ELF-1 (cell line): ENCODE data around the gene RNF123.
"Not testable (repeated sequence)": the region's sequence is repeated elsewhere in the genome, so short reads cannot be mapped to it uniquely, and the experiment has no call there.

Experiments
- DNase-seq: peaks from one replicate; pipeline ENCODE4 v3.0.0-alpha.2; 2016; ENCODE audit warnings: low read depth, low spot score

RNF123 gene

DNA sequence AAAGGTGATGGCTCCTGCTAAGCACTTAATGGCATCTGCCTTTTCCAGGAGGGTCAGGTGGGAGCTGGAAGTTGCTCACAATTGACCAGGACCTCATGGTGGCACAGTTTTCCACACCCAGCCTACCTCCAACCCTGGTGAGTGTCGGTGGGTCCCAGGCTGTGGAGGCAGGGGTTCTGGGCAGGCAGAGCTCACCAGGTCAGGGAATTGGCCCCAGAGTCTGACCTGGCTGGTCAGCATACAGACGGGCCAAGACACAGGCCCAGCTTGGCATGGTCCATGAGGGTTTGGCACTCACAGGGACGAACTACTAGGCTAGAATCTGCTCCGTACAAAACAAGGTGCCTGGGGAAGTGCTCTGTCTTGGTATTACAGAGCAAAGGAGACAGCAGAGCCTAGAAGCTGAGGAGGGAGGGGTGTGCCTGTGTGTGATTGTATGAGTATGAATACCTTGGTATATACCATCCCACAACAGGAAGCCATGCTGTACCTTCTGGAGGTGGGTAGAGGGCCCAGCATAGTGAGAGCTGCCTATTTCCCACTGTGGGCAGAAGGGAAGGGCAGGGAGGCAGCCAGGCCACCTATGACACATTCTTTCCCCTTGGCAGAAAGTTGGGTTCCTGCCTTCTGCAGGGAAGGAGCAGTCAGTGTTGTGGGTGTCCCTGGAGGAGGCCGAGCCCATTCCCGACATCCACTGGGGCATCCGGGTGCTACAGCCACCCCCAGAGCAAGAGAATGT, 8.7 kb upstream of the RNF123 start:
- no peak for DNase-seq

DNA sequence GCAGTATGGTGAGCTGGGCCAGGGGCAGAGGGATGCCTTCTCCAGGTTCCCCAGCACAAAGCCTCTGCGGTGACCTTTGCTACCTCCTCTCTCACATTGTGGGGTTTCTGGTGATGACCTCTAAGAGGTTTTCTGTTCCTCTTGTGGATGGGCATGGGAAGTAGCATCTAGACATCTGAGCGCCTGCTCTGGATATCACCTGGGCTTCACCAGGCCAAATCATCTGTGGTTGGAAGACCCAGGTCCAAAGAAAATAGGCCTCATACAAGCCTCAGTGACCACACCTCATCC, 8.2 kb upstream of the RNF123 start:
- no peak for DNase-seq

- no peak for DNase-seq
These were observed 7.8 kb upstream of the RNF123 start for GRCh38 chr3:49681543-49681942.

- no peak for DNase-seq
These were observed 6.2 kb upstream of the RNF123 start for GRCh38 chr3:49683162-49683561.

DNA sequence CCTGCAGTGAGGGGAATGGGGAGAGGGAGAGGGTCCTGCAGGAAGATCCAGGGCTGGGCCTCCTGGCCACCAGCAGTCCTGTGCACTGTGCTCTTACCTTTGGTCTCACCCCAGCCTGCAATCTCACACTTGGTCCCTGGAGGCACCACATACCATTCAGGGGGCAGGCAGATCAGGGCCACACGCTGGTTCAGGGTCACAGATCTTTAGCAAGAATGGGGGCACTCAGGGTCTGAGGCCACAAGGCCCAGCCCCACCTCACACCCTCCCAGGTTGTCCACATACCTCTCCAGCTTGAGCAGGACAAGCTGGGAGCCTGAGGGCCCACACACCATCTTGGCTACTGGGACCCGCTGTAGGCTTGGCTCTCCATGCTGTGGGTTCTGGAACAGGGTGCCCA, 4.9 kb upstream of the RNF123 start:
- DNase-seq = not testable (repeated sequence)

GRCh38 chr3:49685103-49685502, 4.3 kb upstream of the RNF123 start:
- not testable (repeated sequence) for DNase-seq

- peak; percentile 26 for DNase-seq
These were observed 3.5 kb upstream of the RNF123 start for GRCh38 chr3:49685846-49686245.

DNA sequence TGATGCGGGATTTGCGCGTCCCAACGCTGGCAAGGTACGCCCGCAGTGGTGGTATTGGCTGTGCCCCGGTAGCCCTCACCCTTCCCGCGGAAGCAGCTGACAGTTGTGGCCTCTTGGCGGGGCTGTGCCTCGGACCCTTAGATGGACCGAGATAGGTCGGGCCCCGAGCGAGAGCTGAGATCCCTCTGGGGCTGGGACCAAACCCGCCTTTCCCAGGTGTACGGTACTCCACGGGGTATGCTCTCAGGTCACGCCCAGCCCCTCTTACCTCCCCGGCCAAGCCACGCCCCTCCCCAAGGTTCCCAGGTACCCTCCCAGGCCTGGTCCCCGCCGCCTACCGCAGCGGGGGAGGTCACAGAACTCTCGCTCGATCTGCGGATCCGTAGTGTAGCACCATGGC, 3.0 kb upstream of the RNF123 start:
- peak; percentile 81 for DNase-seq

DNA sequence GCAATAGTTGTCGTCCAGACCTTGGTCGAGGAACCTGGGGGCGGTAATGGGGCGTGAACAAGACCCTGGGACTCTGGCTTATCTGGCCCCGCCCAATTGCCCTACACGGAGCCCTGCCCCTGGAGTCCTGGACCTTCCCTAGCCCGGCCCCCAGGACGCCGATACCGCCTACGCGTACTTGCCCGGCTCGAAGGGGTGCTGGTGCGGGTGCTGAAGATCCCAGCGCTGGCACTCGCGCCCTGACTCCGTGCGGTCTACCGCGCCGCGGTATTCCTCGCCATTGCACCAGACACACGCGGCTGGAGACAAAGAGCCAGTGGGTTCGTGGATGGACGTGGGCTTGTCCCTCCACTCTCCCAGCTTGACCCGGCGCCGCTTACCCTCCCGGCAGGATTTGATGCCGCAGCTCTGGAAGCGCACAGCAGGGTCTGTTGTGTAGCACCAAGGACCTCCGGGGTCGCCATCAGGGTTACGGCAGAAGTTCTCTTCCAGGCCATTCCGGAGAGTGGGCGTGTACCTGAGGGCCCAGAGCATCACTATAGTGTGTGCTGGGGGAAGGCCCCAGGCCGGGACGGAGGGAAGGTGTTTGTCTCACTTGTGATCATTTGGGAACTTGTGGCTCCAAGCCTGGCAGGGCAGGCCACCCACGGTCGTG, 2.5 kb upstream of the RNF123 start:
- peak; percentile 90 for DNase-seq

DNA sequence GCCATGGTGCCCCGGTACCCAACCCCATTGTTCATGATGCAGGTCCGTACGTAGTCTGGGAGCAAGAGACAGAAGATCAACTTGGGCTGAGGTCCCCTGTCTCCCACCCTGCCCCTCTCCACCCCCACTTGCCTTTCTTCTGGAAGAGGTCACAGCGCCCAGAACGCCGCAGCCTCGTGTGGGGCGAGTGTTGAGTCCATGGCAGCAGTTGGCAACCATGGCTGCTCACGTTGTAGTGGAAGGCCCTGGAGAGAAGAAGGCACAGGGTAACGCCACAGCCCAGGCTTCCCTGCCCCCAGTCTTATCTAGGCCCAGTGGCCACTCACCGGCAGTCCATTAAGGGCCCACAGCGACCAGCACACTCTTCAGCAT, 1.9 kb upstream of the RNF123 start:
- not testable (repeated sequence) for DNase-seq

- DNase-seq = not testable (repeated sequence)
These were observed 865 bp upstream of the RNF123 start for GRCh38 chr3:49688338-49689045.

GRCh38 chr3:49689908-49690624, 709 bp downstream of the RNF123 start:
- DNase-seq = not testable (repeated sequence)

- DNase-seq = not testable (repeated sequence)
These were observed 1.5 kb downstream of the RNF123 start for GRCh38 chr3:49690856-49691255.

GRCh38 chr3:49691481-49691880, 2.1 kb downstream of the RNF123 start:
- DNase-seq = not testable (repeated sequence)

DNA sequence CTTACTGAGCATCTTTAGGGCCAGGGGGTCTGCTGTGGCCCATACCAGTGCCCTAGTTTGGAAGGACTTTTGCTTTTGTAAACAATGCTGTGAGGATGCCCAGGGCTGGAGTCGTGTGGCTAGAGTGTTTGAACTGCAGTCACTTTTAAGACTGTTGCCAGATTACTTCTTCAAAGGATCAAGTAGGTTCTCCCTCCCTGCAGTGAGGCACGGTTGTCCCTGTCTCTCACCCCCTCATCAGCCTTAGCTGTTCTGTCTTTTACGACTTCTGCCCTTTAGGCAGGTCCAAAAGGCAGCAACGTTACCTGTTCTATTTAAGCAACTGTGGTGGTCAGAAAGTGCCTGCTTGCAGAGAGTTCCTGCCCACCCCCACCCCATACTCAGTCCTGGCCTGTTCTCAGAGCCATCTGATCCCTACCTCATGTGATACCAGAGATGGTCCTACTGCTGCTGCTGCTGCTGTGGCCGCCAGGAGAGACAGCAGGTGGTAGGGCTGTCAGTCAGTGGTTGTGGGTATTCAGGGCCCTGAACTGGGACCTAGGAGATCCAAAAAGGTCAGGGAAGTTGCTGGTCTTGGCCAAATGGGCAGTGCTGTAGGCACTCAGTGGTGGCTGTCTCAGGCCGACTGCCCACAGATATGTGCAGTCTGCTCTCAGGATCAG, 5.2 kb downstream of the RNF123 start:
- not testable (repeated sequence) for DNase-seq

DNA sequence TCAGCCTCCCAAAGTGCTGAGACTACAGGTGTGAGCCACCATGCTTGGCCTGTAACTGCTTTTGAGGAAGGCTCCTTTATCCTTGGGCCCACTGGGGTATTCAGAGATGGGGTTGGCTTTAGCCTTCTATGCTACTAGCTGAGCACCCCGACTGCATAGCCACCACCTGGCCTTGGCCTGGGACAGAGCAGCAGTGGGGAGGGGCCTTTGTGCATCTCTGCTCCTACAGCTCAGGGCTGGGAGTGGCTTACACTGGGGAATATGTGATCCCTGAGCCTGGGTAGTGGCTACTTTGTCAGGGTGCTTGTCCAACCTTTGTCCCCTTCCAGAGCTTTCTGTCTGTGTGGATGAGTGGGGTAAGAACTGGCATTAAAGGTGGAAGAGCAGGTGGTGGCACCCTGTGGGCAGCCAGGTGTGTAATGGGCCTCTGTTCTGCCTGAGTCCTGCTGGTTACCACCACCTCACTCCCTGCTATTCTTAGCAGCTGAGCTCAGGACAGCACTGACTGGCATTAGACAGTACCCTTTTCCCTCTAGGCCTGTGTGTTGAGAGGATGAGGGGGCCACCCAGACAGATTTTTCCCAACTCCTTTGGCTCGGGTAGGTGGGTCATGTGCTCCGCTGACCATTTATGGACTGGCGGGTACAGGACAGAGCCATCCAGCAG, 6.1 kb downstream of the RNF123 start:
- not testable (repeated sequence) for DNase-seq

DNA sequence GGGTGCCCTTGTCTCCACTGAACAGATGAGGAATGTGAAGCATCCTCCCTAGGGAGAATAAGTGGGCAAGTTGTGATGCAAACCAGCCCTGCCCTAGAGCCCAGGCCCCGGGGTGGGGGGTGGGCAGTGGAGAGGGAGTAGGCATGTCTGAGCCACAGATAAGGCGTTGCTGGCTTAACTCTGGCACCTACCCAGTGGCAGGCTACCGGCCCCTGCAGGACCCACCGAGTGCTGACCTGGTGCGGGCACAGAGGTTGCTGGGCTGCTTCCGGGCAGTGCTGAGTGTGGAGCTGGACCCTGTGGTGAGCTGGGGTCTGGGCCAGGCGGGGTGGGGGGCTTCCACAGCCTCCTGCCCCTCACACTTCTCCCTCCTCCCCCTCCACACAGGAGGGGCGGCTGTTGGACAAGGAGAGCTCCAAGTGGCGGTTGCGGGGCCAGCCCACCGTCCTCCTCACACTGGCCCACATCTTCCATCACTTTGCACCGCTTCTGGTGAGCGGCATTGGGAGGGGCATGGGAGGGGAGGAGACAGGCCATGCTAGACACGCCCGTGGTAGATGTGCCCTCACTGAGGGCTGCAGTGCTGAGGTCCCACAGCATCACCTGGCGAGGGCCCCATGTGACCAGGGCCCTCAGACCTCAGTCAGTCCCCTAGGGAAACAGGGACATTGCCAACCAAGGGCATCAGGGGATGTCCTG, 10.1 kb downstream of the RNF123 start:
- DNase-seq = no peak

DNA sequence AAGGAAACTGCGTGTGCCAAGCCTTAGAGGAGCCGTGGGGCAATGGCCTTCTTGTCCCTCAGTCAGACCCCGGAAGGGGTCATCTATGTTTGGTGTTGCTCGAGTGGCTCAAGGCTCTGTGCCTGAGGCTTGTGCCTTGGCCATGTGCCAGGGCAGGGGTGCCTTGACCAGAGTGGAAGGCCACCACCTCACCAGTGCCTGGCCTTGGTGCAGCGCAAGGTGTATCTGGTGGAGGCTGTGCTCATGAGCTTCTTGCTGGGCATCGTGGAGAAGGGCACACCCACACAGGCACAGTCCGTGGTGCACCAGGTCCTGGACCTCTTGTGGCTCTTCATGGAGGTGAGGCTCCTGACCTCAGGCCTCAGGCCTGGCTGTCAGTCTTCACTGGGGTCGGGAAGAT, 10.7 kb downstream of the RNF123 start:
- no peak for DNase-seq

DNA sequence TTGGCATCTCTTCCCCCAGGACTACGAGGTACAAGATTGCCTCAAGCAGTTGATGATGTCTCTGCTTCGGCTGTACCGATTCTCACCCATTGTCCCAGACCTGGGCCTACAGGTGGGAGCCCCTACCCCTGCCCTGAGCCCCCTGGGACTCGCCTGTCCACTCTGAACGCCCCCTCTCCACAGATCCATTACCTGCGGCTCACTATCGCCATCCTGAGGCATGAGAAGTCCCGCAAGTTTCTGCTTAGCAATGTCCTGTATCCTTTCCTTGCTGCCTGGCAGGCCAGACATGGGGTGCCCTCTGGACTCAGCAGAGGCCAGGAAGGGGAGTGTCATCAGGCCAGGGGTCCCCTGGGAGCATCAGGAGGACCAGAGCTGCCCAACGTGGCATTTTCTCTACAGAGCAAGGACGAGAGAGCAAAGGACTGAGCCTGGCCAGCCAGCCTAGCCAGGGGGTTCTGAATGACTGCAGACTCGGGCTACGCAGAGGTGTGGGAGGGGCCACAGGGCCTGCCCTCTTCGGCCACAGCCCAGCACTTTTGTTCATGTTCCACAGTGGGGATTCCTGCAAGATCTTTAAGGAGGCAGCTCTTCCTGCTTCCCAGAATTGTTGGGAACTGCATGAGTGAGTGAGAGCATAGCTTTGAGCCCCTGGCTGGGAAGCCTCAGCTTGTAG, 11.2 kb downstream of the RNF123 start:
- DNase-seq = no peak
